Pericardium fibroblast (primary cell): ENCODE measurements around the gene PLA2G2E. TPM values are rescaled to one million over a fixed set of nuclear protein-coding genes. Genes with fewer than 3 reads are reported as not detected.

Experiments
- total RNA-seq: library from RNA; depleted of rRNA; stranded (reverse); fragments of >200 nt; gene quantifications from 2 replicates; pipeline ENCODE4 v1.2.3, GENCODE V29; 2015

The PLA2G2E gene, protein sequence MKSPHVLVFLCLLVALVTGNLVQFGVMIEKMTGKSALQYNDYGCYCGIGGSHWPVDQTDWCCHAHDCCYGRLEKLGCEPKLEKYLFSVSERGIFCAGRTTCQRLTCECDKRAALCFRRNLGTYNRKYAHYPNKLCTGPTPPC
- total RNA-seq: not detected in 2 replicates

GRCh38 chr1:19923137-19923952 lies at the start of gene PLA2G2E:
PLA2G2E (minus strand) TSS chr1:19923617; CDS start chr1:19923559, 58 bp downstream.

GRCh38 chr1:19882111-19883071 lies 41.0 kb downstream of the PLA2G2E start, which contains the start of gene OTUD3:
OTUD3 (plus strand) TSS chr1:19882395; CDS start chr1:19882514, 119 bp downstream.

Other genes with a start within 250 kb of the PLA2G2E start
- 8.8 and 15.0 TPM in 2 replicates for gene TMCO4, start 123.7 kb downstream of the PLA2G2E start, total RNA-seq
- not detected in 2 replicates for gene RNF186, start 108.3 kb downstream of the PLA2G2E start, total RNA-seq
- gene OTUD3, start 41.2 kb downstream of the PLA2G2E start, total RNA-seq: 2.6 and 3.9 TPM in 2 replicates
- gene PLA2G2A, start 56.0 kb upstream of the PLA2G2E start, total RNA-seq: 2.0 and 3.2 TPM in 2 replicates
- gene PLA2G5, start 146.6 kb upstream of the PLA2G2E start, total RNA-seq: 7.5 TPM in 1 of 2 replicates, not detected in the other
- gene PLA2G2D, start 195.9 kb upstream of the PLA2G2E start, total RNA-seq: not detected in 2 replicates
- not detected in 2 replicates for gene PLA2G2F, start 215.7 kb upstream of the PLA2G2E start, total RNA-seq